KMS-11 (cell line): ENCODE data around the gene SLC25A36.

Source experiments
- H2AFZ ChIP-seq: fragments of 200-600 bp; sonication (generic); 2 replicates; pipeline ENCODE4 v1.6.1; 2016; ENCODE audit warnings: antibody characterized with exemption, mixed run types, low read depth
- H3K27ac ChIP-seq: fragments of 200-600 bp; sonication (generic); 2 replicates; pipeline ENCODE4 v1.6.1; 2016; ENCODE audit warnings: mild to moderate bottlenecking, mixed run types
- H3K27me3 ChIP-seq: fragments of 200-600 bp; sonication (generic); 2 replicates; pipeline ENCODE4 v1.6.1; 2017; ENCODE audit warnings: mild to moderate bottlenecking, low read depth, mixed run types, moderate library complexity; ENCODE audit not compliant: insufficient read depth
- H3K36me3 ChIP-seq: fragments of 200-600 bp; sonication (generic); 2 replicates; pipeline ENCODE4 v1.6.1; 2017; ENCODE audit warnings: mild to moderate bottlenecking, mixed run types; ENCODE audit not compliant: insufficient read depth
- H3K4me1 ChIP-seq: fragments of 200-600 bp; sonication (generic); 2 replicates; pipeline ENCODE4 v1.6.1; 2016; ENCODE audit warnings: mild to moderate bottlenecking, low read depth, mixed run types; ENCODE audit not compliant: poor library complexity, severe bottlenecking
- H3K4me2 ChIP-seq: fragments of 200-600 bp; sonication (generic); 2 replicates; pipeline ENCODE4 v1.7.0; 2016; ENCODE audit warnings: mild to moderate bottlenecking, mixed run types
- H3K4me3 ChIP-seq: fragments of 200-600 bp; sonication (generic); IDR thresholded peaks from 2 replicates; pipeline ENCODE4 v1.6.1; 2017; ENCODE audit warnings: low read depth, low read length, mixed read lengths; ENCODE audit not compliant: insufficient read depth
- H3K79me2 ChIP-seq: fragments of 200-600 bp; sonication (generic); 2 replicates; pipeline ENCODE4 v1.6.1; 2016; ENCODE audit warnings: low read depth, mixed run types; ENCODE audit not compliant: insufficient read depth
- H3K9ac ChIP-seq: fragments of 200-600 bp; sonication (generic); 2 replicates; pipeline ENCODE4 v1.6.1; 2016; ENCODE audit warnings: mild to moderate bottlenecking, mixed run types
- H4K20me1 ChIP-seq: fragments of 200-600 bp; sonication (generic); 2 replicates; pipeline ENCODE4 v1.6.1; 2016; ENCODE audit warnings: mild to moderate bottlenecking, mixed run types; ENCODE audit not compliant: insufficient read depth
- TF ChIP-seq, protein P1 (sequence below): fragments of 200-600 bp; sonication (generic); conservative IDR thresholded peaks from 2 replicates; pipeline ENCODE4 v1.6.1; 2017; ENCODE audit warnings: low read depth, mild to moderate bottlenecking, antibody characterized with exemption, low read length, moderate library complexity, mixed read lengths

Gene SLC25A36

DNA sequence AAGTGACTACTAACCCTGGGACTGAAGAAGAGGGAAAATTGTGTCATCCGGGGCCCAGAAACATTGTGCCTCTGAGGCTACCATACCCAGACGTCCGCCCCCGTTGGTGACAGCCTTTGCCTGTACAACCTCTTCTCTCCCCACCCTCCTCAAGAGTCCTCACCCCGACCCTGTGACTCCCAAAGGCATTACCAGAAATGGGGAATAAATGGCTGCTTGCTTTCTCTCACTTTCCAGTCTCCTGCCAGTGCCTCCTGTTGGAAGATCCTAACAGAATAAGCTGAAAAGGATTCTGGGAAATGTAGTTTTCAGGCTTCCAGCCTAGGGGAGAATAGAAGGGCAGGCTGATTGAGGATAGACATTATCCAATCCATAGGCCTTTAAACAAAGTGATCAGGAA is 30.8 kb upstream of the SLC25A36 start:
- Histone ChIP-seq H3K4me3 (no peak overlapping the region), H3K27ac (no peak overlapping the region), H3K79me2 (no peaks in the 10 kb centered on the region), H3K4me2 (no peak overlapping the region), H3K9ac (no peak overlapping the region), H3K36me3 (no peaks in the 10 kb centered on the region), H2AFZ (no peak overlapping the region), H3K4me1 (peaks cover 36% of the 10 kb centered on the region), H3K27me3 (no peaks in the 10 kb centered on the region), H4K20me1 (no peaks in the 10 kb centered on the region)
- TF ChIP-seq, protein P1, sequence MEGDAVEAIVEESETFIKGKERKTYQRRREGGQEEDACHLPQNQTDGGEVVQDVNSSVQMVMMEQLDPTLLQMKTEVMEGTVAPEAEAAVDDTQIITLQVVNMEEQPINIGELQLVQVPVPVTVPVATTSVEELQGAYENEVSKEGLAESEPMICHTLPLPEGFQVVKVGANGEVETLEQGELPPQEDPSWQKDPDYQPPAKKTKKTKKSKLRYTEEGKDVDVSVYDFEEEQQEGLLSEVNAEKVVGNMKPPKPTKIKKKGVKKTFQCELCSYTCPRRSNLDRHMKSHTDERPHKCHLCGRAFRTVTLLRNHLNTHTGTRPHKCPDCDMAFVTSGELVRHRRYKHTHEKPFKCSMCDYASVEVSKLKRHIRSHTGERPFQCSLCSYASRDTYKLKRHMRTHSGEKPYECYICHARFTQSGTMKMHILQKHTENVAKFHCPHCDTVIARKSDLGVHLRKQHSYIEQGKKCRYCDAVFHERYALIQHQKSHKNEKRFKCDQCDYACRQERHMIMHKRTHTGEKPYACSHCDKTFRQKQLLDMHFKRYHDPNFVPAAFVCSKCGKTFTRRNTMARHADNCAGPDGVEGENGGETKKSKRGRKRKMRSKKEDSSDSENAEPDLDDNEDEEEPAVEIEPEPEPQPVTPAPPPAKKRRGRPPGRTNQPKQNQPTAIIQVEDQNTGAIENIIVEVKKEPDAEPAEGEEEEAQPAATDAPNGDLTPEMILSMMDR, result no peak

DNA sequence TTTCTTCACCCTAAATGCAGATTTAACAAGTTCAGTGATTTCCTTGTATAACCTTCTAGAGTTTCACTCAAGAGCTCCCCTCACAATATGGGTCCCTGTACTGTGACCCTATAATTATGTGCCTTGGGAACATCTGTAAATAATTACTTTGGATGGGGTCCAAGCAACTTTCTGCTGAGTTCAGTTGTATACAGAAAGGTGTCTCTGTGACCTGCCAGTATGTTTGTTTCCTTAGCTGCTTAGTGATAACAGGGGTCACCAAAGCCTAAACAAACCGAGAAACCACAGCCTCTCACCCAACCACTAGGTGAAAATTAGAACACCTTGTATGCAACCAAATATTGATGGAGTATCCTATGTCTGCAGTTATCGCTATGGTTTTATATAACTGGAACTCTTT is 29.8 kb upstream of the SLC25A36 start:
- H3K36me3 ChIP-seq, result no peaks in the 10 kb centered on the region

DNA sequence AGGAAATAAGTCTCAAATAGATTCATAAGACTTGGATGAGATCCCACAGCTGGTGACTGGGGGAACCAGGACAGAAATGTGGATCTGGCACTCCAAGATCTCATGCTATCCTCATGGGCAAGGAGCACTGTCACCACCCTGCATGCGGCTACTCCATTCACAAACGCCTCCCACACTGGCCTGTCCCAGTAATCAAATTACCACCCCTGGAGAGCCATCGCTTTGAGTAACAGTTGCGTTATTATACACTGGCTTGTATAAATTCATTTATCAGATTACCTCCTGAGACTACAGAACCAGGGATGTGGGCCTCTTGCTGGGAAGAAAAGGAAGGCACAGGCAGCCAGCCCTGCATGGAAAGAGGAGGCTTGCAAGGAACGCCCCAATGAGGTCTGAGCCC is 27.9 kb upstream of the SLC25A36 start:
- no peaks in the 10 kb centered on the region for H3K36me3 ChIP-seq
- no peak overlapping the region for H3K4me3 ChIP-seq
- no peak overlapping the region for H3K4me2 ChIP-seq
- no peak overlapping the region for H3K27ac ChIP-seq
- H2AFZ ChIP-seq, result no peak overlapping the region
- H3K27me3 ChIP-seq, result no peaks in the 10 kb centered on the region
- H3K79me2 ChIP-seq, result no peaks in the 10 kb centered on the region
- H3K4me1 ChIP-seq, result peaks cover 11% of the 10 kb centered on the region
- H3K9ac ChIP-seq, result no peak overlapping the region
- no peaks in the 10 kb centered on the region for H4K20me1 ChIP-seq
- TF ChIP-seq, protein P1, result no peak

More for the DNA sequence above, 29.8 kb upstream of the SLC25A36 start:
- no peaks in the 10 kb centered on the region for H3K27me3 ChIP-seq
- peak overlapping the region; percentile 7; the same call in 1 of the 2 replicates for H3K4me2 ChIP-seq
- no peaks in the 10 kb centered on the region for H3K79me2 ChIP-seq
- no peak overlapping the region for H3K4me3 ChIP-seq
- no peak overlapping the region for H3K27ac ChIP-seq
- TF ChIP-seq, protein P1, result no peak
- peaks cover 28% of the 10 kb centered on the region for H3K4me1 ChIP-seq
- H4K20me1 ChIP-seq, result no peaks in the 10 kb centered on the region
- H3K9ac ChIP-seq, result no peak overlapping the region
- H2AFZ ChIP-seq, result no peak overlapping the region

DNA sequence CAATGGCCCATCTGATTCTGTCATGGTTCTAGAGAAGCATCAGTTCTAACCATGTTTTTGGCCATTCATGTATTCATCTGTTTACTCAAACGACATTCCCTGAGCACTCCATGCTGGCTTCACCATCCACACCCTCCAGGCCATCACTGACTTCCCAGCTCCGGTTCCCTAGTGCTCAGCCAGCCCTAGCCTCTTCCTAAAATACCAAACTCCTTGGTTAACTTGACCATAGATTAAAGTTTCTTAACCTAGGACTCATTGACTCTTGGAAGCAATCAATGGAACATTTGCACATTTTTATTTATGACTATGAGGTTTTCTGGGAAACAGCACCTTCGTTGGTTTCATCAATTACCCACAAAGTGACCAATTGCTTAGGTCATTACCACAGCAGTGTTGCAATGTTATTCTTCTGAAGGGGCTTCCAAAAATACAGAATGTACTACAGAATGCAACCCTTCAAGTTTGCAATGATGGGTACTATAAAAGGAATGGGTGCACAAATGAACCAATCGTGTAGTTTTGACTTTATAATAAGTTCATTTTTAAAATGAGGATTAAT is 27.2 kb upstream of the SLC25A36 start:
- no peak overlapping the region for H3K4me3 ChIP-seq
- peaks cover 11% of the 10 kb centered on the region for H3K4me1 ChIP-seq
- no peak overlapping the region for H2AFZ ChIP-seq
- no peaks in the 10 kb centered on the region for H3K79me2 ChIP-seq
- H3K36me3 ChIP-seq, result no peaks in the 10 kb centered on the region
- H4K20me1 ChIP-seq, result no peaks in the 10 kb centered on the region
- no peak overlapping the region for H3K4me2 ChIP-seq
- no peak overlapping the region for H3K27ac ChIP-seq
- H3K27me3 ChIP-seq, result no peaks in the 10 kb centered on the region
- H3K9ac ChIP-seq, result no peak overlapping the region
- TF ChIP-seq, protein P1, result no peak
